Measurements from ENCODE around the gene PLXNC1. TPM values are rescaled to one million over a fixed set of nuclear protein-coding genes. Genes with fewer than 3 reads are reported as not detected.

PLXNC1 gene
- polyA plus RNA-seq, 1 of the 3 experiments (the other 2 are of a cell fraction): 0.23 TPM

DNA sequence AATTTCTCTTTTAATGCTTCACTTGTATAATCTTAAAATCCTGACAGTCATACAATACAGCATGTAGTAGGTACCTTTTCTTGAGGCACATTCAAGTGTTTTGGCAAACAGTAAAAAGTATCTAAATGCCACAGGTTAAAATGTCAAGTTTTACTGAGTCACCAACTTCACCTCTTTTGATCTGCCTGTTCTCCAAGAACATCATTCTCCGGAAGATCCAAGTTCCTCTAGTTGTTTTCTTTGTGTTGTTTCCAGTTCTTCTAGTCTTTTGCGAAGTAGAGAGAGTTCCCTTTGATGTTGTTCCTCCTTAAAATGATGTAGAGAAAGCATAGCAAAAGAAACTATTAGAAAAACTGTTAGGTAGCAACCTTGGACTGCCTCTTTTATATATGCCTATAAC is 160.2 kb downstream of the PLXNC1 start:
- Histone ChIP-seq H2AFZ (ENCODE audit: low read depth) (no peak overlapping the region), H3K9me3 (no peaks in the 10 kb centered on the region), H3K9ac (no peak overlapping the region), H4K20me1 (ENCODE audit: insufficient read depth) (no peaks in the 10 kb centered on the region), H3K4me2 (no peak overlapping the region), H3F3A (replicated peaks; ENCODE audit: insufficient read depth) (no peaks in the 10 kb centered on the region), H3K79me2 (ENCODE audit: insufficient read depth) (no peaks in the 10 kb centered on the region), H3K9me2 (no peaks in the 10 kb centered on the region), H3K27ac (ENCODE audit: low read depth in 2 of 2, low read length in 1 of 2) (no peak overlapping the region), H3K36me3 (replicated peaks in 1 of 2; ENCODE audit: control insufficient read depth in 1 of 2, insufficient read depth in 2 of 2, low read length in 1 of 2) (peaks cover 10 to 29% of the 10 kb centered on the region in 2 experiments), H3K27me3 (ENCODE audit: insufficient read depth) (no peaks in the 10 kb centered on the region), H3K4me1 (ENCODE audit: control insufficient read depth in 1 of 2, insufficient read depth in 2 of 2, low read depth in 1 of 2, low read length in 1 of 2) (peaks cover 0 to 17% of the 10 kb centered on the region in 2 experiments; a peak in 1 of 4 replicates), H3K4me3 (ENCODE audit: low read depth in 2 of 2, low read length in 1 of 2) (no peak overlapping the region)
- CTCF ChIA-PET: interaction anchor here (1.0 kb wide), 1 partner anchor 19 kb away, joined by 3 read pairs; no protein-coding TSS in a partner anchor
- DNase-seq: no peak
- POLR2A ChIA-PET: no interaction called here
- TF ChIP-seq SIN3A (IDR thresholded peaks at IDR 0.05; ENCODE audit: borderline replicate concordance, low read depth, low read length) (no peak), RAD21 (IDR thresholded peaks at IDR 0.05; ENCODE audit: low read length) (no peak), RFX5 (IDR thresholded peaks at IDR 0.05; ENCODE audit: low read length) (no peak), RXRA (IDR thresholded peaks at IDR 0.05; ENCODE audit: borderline replicate concordance, low read depth) (no peak), MEF2A (IDR thresholded peaks at IDR 0.05; ENCODE audit: borderline replicate concordance, low read depth) (no peak), SMC3 (IDR thresholded peaks at IDR 0.05; ENCODE audit: low read depth, low read length) (no peak), FOXJ3 (CRISPR knock-in tag; IDR thresholded peaks at IDR 0.05) (no peak), ZBTB33 (IDR thresholded peaks at IDR 0.05; ENCODE audit: borderline replicate concordance, low read depth) (no peak), USF2 (IDR thresholded peaks at IDR 0.05; ENCODE audit: borderline replicate concordance, low read depth, low read length) (no peak), MXI1 (IDR thresholded peaks at IDR 0.05; ENCODE audit: low read depth, low read length) (no peak), GATA2 (CRISPR knock-in tag; IDR thresholded peaks at IDR 0.05) (no peak), TEAD4 (IDR thresholded peaks at IDR 0.05; ENCODE audit: borderline replicate concordance, insufficient read depth) (no peak), JUND (IDR thresholded peaks at IDR 0.05) (no peak), ELF1 (IDR thresholded peaks at IDR 0.05) (no peak), RCOR1 (IDR thresholded peaks at IDR 0.05; ENCODE audit: low read length) (no peak)
- TF ChIP-seq, protein P1, sequence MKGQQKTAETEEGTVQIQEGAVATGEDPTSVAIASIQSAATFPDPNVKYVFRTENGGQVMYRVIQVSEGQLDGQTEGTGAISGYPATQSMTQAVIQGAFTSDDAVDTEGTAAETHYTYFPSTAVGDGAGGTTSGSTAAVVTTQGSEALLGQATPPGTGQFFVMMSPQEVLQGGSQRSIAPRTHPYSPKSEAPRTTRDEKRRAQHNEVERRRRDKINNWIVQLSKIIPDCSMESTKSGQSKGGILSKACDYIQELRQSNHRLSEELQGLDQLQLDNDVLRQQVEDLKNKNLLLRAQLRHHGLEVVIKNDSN (IDR thresholded peaks at IDR 0.05; ENCODE audit: borderline replicate concordance, low read depth): no peak
- TF ChIP-seq, protein P2, sequence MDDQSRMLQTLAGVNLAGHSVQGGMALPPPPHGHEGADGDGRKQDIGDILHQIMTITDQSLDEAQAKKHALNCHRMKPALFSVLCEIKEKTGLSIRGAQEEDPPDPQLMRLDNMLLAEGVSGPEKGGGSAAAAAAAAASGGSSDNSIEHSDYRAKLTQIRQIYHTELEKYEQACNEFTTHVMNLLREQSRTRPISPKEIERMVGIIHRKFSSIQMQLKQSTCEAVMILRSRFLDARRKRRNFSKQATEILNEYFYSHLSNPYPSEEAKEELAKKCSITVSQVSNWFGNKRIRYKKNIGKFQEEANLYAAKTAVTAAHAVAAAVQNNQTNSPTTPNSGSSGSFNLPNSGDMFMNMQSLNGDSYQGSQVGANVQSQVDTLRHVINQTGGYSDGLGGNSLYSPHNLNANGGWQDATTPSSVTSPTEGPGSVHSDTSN (IDR thresholded peaks at IDR 0.05): no peak
- TF ChIP-seq, protein P3, sequence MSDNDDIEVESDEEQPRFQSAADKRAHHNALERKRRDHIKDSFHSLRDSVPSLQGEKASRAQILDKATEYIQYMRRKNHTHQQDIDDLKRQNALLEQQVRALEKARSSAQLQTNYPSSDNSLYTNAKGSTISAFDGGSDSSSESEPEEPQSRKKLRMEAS (IDR thresholded peaks at IDR 0.05; ENCODE audit: low read depth): no peak
- 88% methylated on average over 2 of the region's 2 CpGs for WGBS (ENCODE audit: low lambda C conversion rate)

Data from SK-N-SH (cell line).